Immature natural killer cell (primary cell): Measurements from ENCODE around the gene MRPL33. TPM values are rescaled to one million over a fixed set of nuclear protein-coding genes. Genes with fewer than 3 reads are reported as not detected.

Experiments used
- DNase-seq, 3 donors: peaks; one replicate each; pipeline ENCODE4 v3.0.0; 2022; ENCODE audit warnings: mixed read lengths in 1 of 3
- H3K27ac Mint-ChIP-seq, 6 donors: one replicate each; pipeline ENCODE4 v1.8.0; 2020; ENCODE audit warnings: mixed read lengths in 6 of 6, mild to moderate bottlenecking in 5 of 6, inconsistent platforms in 4 of 6, moderate library complexity in 3 of 6
- H3K27me3 Mint-ChIP-seq, 3 donors: one replicate each; pipeline ENCODE4 v1.8.0; 2020 to 2021; ENCODE audit warnings: low read depth in 3 of 3, mild to moderate bottlenecking in 3 of 3, mixed read lengths in 3 of 3, moderate library complexity in 3 of 3, inconsistent platforms in 1 of 3
- H3K36me3 Mint-ChIP-seq, 3 donors: one replicate each; pipeline ENCODE4 v1.8.0; 2020; ENCODE audit warnings: mixed read lengths in 3 of 3, inconsistent platforms in 2 of 3, mild to moderate bottlenecking in 2 of 3
- H3K4me1 Mint-ChIP-seq, 2 donors: one replicate each; pipeline ENCODE4 v1.8.0; 2020; ENCODE audit warnings: inconsistent platforms in 2 of 2, mild to moderate bottlenecking in 2 of 2, mixed read lengths in 2 of 2, moderate library complexity in 1 of 2
- H3K4me3 Mint-ChIP-seq, 5 donors: one replicate each; pipeline ENCODE4 v1.8.0; 2020; ENCODE audit warnings: mild to moderate bottlenecking in 5 of 5, mixed read lengths in 5 of 5, inconsistent platforms in 3 of 5, moderate library complexity in 3 of 5
- H3K9me3 Mint-ChIP-seq, 6 donors: one replicate each; pipeline ENCODE4 v1.8.0; 2020; ENCODE audit warnings: mild to moderate bottlenecking in 6 of 6, mixed read lengths in 6 of 6, inconsistent platforms in 4 of 6, moderate library complexity in 3 of 6
- polyA plus RNA-seq, 3 donors: library from polyadenylated mRNA; unstranded; fragments of 300-500 nt; fragmentation: Illumina TruSeq; gene quantifications; one replicate each; pipeline ENCODE4 v1.2.3, GENCODE V29; 2021

MRPL33 gene
- 100 to 1,000 TPM; 190 to 266 (median 238) TPM for polyA plus RNA-seq

- Mint-ChIP-seq H3K36me3 (peaks cover 4 to 7% (median 4%) of the 10 kb centered on the region in 3 donors), H3K9me3 (no peaks in the 10 kb centered on the region), H3K4me1 (peaks cover 36 to 43% of the 10 kb centered on the region in 2 donors), H3K4me3 (peak within 1 kb of the TSS; percentile 98 to 100 (median 100)), H3K27ac (peak within 1 kb of the TSS; percentile 97 to 100 (median 100)), H3K27me3 (peaks cover 3 to 12% (median 4%) of the 10 kb centered on the region in 3 donors)
- peak; percentile 88 to 90 (median 89) for DNase-seq
These were observed at the start of gene MRPL33 for GRCh38 chr2:27771548-27772335. TSS of gene MRPL33 (plus strand) at chr2:27771719. CDS start at chr2:27771778, 59 bp downstream.

- Mint-ChIP-seq H3K4me1 (peaks cover 2% of the 10 kb centered on the region in 2 donors), H3K4me3 (no peak overlapping the region), H3K27me3 (peaks cover 3 to 5% (median 4%) of the 10 kb centered on the region in 3 donors), H3K9me3 (peaks cover 0 to 2% (median 0%) of the 10 kb centered on the region in 6 donors), H3K27ac (no peak overlapping the region), H3K36me3 (no peaks in the 10 kb centered on the region)
- DNase-seq, result no peak
These were observed 49.5 kb upstream of the MRPL33 start for GRCh38 chr2:27721884-27722485.

GRCh38 chr2:27723372-27724144 is 48.0 kb upstream of the MRPL33 start:
- DNase-seq, result peak in 2 of 3 donors; percentile 8 to 16
- Mint-ChIP-seq H3K9me3 (peaks cover 0 to 2% (median 0%) of the 10 kb centered on the region in 6 donors), H3K4me1 (no peaks in the 10 kb centered on the region), H3K36me3 (no peaks in the 10 kb centered on the region), H3K27me3 (peaks cover 3 to 5% (median 4%) of the 10 kb centered on the region in 3 donors), H3K4me3 (no peak overlapping the region), H3K27ac (no peak overlapping the region)

GRCh38 chr2:27724191-27724590 is 47.3 kb upstream of the MRPL33 start:
- H3K4me3 Mint-ChIP-seq, result no peak overlapping the region
- H3K36me3 Mint-ChIP-seq, result no peaks in the 10 kb centered on the region
- H3K27me3 Mint-ChIP-seq, result peaks cover 3 to 5% (median 4%) of the 10 kb centered on the region in 3 donors
- H3K27ac Mint-ChIP-seq, result no peak overlapping the region
- peaks cover 0 to 2% (median 0%) of the 10 kb centered on the region in 6 donors for H3K9me3 Mint-ChIP-seq
- H3K4me1 Mint-ChIP-seq, result no peaks in the 10 kb centered on the region
- DNase-seq, result no peak

GRCh38 chr2:27724905-27725701 is 46.4 kb upstream of the MRPL33 start:
- Mint-ChIP-seq H3K4me3 (no peak overlapping the region), H3K9me3 (peaks cover 0 to 2% (median 0%) of the 10 kb centered on the region in 6 donors), H3K36me3 (no peaks in the 10 kb centered on the region), H3K4me1 (no peaks in the 10 kb centered on the region), H3K27ac (no peak overlapping the region), H3K27me3 (peaks cover 3 to 5% (median 4%) of the 10 kb centered on the region in 3 donors)
- no peak for DNase-seq

GRCh38 chr2:27727257-27727656 is 44.3 kb upstream of the MRPL33 start:
- peaks cover 0 to 2% (median 0%) of the 10 kb centered on the region in 3 donors for H3K27me3 Mint-ChIP-seq
- no peaks in the 10 kb centered on the region for H3K36me3 Mint-ChIP-seq
- no peak for DNase-seq
- no peak overlapping the region for H3K27ac Mint-ChIP-seq
- no peak overlapping the region for H3K4me3 Mint-ChIP-seq
- no peaks in the 10 kb centered on the region for H3K9me3 Mint-ChIP-seq
- no peaks in the 10 kb centered on the region for H3K4me1 Mint-ChIP-seq

- no peak for DNase-seq
- H3K27me3 Mint-ChIP-seq, result peaks cover 0 to under 1% (median 0%) of the 10 kb centered on the region in 3 donors
- no peak overlapping the region for H3K4me3 Mint-ChIP-seq
- H3K9me3 Mint-ChIP-seq, result no peaks in the 10 kb centered on the region
- H3K36me3 Mint-ChIP-seq, result no peaks in the 10 kb centered on the region
- H3K4me1 Mint-ChIP-seq, result no peaks in the 10 kb centered on the region
- no peak overlapping the region for H3K27ac Mint-ChIP-seq
These were observed 43.2 kb upstream of the MRPL33 start for GRCh38 chr2:27728081-27728858.

GRCh38 chr2:27729198-27729597 is 42.3 kb upstream of the MRPL33 start:
- no peak overlapping the region for H3K4me3 Mint-ChIP-seq
- DNase-seq, result no peak
- no peak overlapping the region for H3K27ac Mint-ChIP-seq
- peaks cover 0 to 2% (median 0%) of the 10 kb centered on the region in 3 donors for H3K27me3 Mint-ChIP-seq
- H3K4me1 Mint-ChIP-seq, result no peaks in the 10 kb centered on the region
- H3K36me3 Mint-ChIP-seq, result no peaks in the 10 kb centered on the region
- no peaks in the 10 kb centered on the region for H3K9me3 Mint-ChIP-seq

- H3K36me3 Mint-ChIP-seq, result no peaks in the 10 kb centered on the region
- no peak overlapping the region for H3K4me3 Mint-ChIP-seq
- DNase-seq, result no peak
- no peaks in the 10 kb centered on the region for H3K4me1 Mint-ChIP-seq
- H3K27ac Mint-ChIP-seq, result no peak overlapping the region
- no peaks in the 10 kb centered on the region for H3K9me3 Mint-ChIP-seq
- H3K27me3 Mint-ChIP-seq, result peaks cover 0 to 2% (median 0%) of the 10 kb centered on the region in 3 donors
These were observed 41.9 kb upstream of the MRPL33 start for GRCh38 chr2:27729614-27730013.

GRCh38 chr2:27730261-27730662 is 41.3 kb upstream of the MRPL33 start:
- Mint-ChIP-seq H3K27ac (no peak overlapping the region), H3K4me1 (peaks cover 4 to 5% of the 10 kb centered on the region in 2 donors), H3K36me3 (no peaks in the 10 kb centered on the region), H3K4me3 (no peak overlapping the region), H3K27me3 (peaks cover 0 to 2% (median 0%) of the 10 kb centered on the region in 3 donors), H3K9me3 (no peaks in the 10 kb centered on the region)
- DNase-seq, result no peak

GRCh38 chr2:27730980-27731691 is 40.4 kb upstream of the MRPL33 start:
- no peak for DNase-seq
- H3K4me1 Mint-ChIP-seq, result peaks cover 6% of the 10 kb centered on the region in 2 donors
- no peak overlapping the region for H3K4me3 Mint-ChIP-seq
- peak overlapping the region in 1 of 6 donors; percentile 43 for H3K27ac Mint-ChIP-seq
- peaks cover 0 to 2% (median 0%) of the 10 kb centered on the region in 3 donors for H3K27me3 Mint-ChIP-seq
- H3K36me3 Mint-ChIP-seq, result no peaks in the 10 kb centered on the region
- H3K9me3 Mint-ChIP-seq, result no peaks in the 10 kb centered on the region

GRCh38 chr2:27734305-27734704 is 37.2 kb upstream of the MRPL33 start:
- no peak for DNase-seq
- Mint-ChIP-seq H3K4me1 (peaks cover 6% of the 10 kb centered on the region in 2 donors), H3K36me3 (no peaks in the 10 kb centered on the region), H3K27ac (no peak overlapping the region), H3K27me3 (peaks cover 0 to 4% (median 3%) of the 10 kb centered on the region in 3 donors), H3K9me3 (no peaks in the 10 kb centered on the region), H3K4me3 (peak overlapping the region in 4 of 5 donors; percentile 51 to 77 (median 63))
